ENCODE measurements around the gene CEP72. TPM values are rescaled to one million over a fixed set of nuclear protein-coding genes. Genes with fewer than 3 reads are reported as not detected.

CEP72 gene
- total and polyA plus RNA-seq, 2 experiments from 2014 or later, result 1.7 to 2.4 TPM

GRCh38 chr5:634191-634590 lies 22.1 kb downstream of the CEP72 start:
- H3K9me2 ChIP-seq (ENCODE audit: insufficient read depth), result no peaks in the 10 kb centered on the region
- H3K36me3 ChIP-seq (ENCODE audit: low read depth), result no peaks in the 10 kb centered on the region
- no peak for TF ChIP-seq EZH2phosphoT487 (IDR thresholded peaks at IDR 0.05; ENCODE audit: insufficient read depth, low read depth)
- no peak for TF ChIP-seq EZH2 (IDR thresholded peaks at IDR 0.05; ENCODE audit: insufficient read depth, poor library complexity, severe bottlenecking)
- no peak overlapping the region for H3K4me3 ChIP-seq
- H3K27me3 ChIP-seq (replicated peaks; ENCODE audit: insufficient read depth), result no peaks in the 10 kb centered on the region
- no peak for DNase-seq
- H3K27ac ChIP-seq, result no peak overlapping the region
- H2AFZ ChIP-seq, result no peak overlapping the region
- H3K9me3 ChIP-seq (ENCODE audit: low read depth), result no peaks in the 10 kb centered on the region
- 97 to 98% methylated on average over 12 of the region's 12 CpGs for WGBS, 2 experiments (ENCODE audit: low coverage in 1 of 2, low lambda C conversion rate in 2 of 2, missing lambda C conversion rate in 2 of 2)
- H3K79me2 ChIP-seq (ENCODE audit: insufficient read depth), result no peaks in the 10 kb centered on the region
- H3K4me2 ChIP-seq (ENCODE audit: unreplicated experiment), result no peak overlapping the region
- no peaks in the 10 kb centered on the region for H3K4me1 ChIP-seq (ENCODE audit: insufficient read depth)
- H3K9ac ChIP-seq, result no peak overlapping the region
- in situ Hi-C loops (cut with MboI), result no loop called here
- H4K20me1 ChIP-seq (ENCODE audit: insufficient read depth), result no peaks in the 10 kb centered on the region
- no peaks in the 10 kb centered on the region for H3F3A ChIP-seq (ENCODE audit: insufficient read depth)

- TF ChIP-seq EZH2 (IDR thresholded peaks at IDR 0.05; ENCODE audit: insufficient read depth, poor library complexity, severe bottlenecking), result no peak
- no peak for TF ChIP-seq EZH2phosphoT487 (IDR thresholded peaks at IDR 0.05; ENCODE audit: insufficient read depth, low read depth)
- Histone ChIP-seq H3K36me3 (ENCODE audit: low read depth) (no peaks in the 10 kb centered on the region), H3K4me3 (no peak overlapping the region), H4K20me1 (ENCODE audit: insufficient read depth) (no peaks in the 10 kb centered on the region), H3K27me3 (replicated peaks; ENCODE audit: insufficient read depth) (no peaks in the 10 kb centered on the region), H3K4me1 (ENCODE audit: insufficient read depth) (no peaks in the 10 kb centered on the region), H2AFZ (no peak overlapping the region), H3K79me2 (ENCODE audit: insufficient read depth) (no peaks in the 10 kb centered on the region), H3F3A (ENCODE audit: insufficient read depth) (no peaks in the 10 kb centered on the region), H3K9me3 (ENCODE audit: low read depth) (no peaks in the 10 kb centered on the region), H3K4me2 (ENCODE audit: unreplicated experiment) (no peak overlapping the region), H3K9ac (no peak overlapping the region), H3K27ac (no peak overlapping the region), H3K9me2 (ENCODE audit: insufficient read depth) (no peaks in the 10 kb centered on the region)
- DNase-seq, result no peak
- WGBS, 2 experiments (ENCODE audit: low coverage in 1 of 2, low lambda C conversion rate in 2 of 2, missing lambda C conversion rate in 2 of 2), result 97 to 99% methylated on average over 18 of the region's 18 CpGs
- in situ Hi-C loops (cut with MboI), result no loop called here
These were observed 23.3 kb downstream of the CEP72 start for GRCh38 chr5:635306-636055.

GRCh38 chr5:636951-637350 lies 24.8 kb downstream of the CEP72 start:
- Histone ChIP-seq H3K79me2 (ENCODE audit: insufficient read depth) (no peaks in the 10 kb centered on the region), H4K20me1 (ENCODE audit: insufficient read depth) (no peaks in the 10 kb centered on the region), H3K9me3 (ENCODE audit: low read depth) (no peaks in the 10 kb centered on the region), H3K4me3 (no peak overlapping the region), H3K36me3 (ENCODE audit: low read depth) (no peaks in the 10 kb centered on the region), H3F3A (ENCODE audit: insufficient read depth) (no peaks in the 10 kb centered on the region), H2AFZ (no peak overlapping the region), H3K4me1 (ENCODE audit: insufficient read depth) (no peaks in the 10 kb centered on the region), H3K27ac (no peak overlapping the region), H3K9me2 (ENCODE audit: insufficient read depth) (no peaks in the 10 kb centered on the region), H3K4me2 (ENCODE audit: unreplicated experiment) (no peak overlapping the region), H3K27me3 (replicated peaks; ENCODE audit: insufficient read depth) (no peaks in the 10 kb centered on the region), H3K9ac (no peak overlapping the region)
- 95% methylated on average over 20 of the region's 20 CpGs for WGBS, 2 experiments (ENCODE audit: low coverage in 1 of 2, low lambda C conversion rate in 2 of 2, missing lambda C conversion rate in 2 of 2)
- in situ Hi-C loops (cut with MboI), result no loop called here
- TF ChIP-seq EZH2phosphoT487 (IDR thresholded peaks at IDR 0.05; ENCODE audit: insufficient read depth, low read depth) (no peak), EZH2 (IDR thresholded peaks at IDR 0.05; ENCODE audit: insufficient read depth, poor library complexity, severe bottlenecking) (no peak)
- DNase-seq, result no peak

- Histone ChIP-seq H3K27ac (no peak overlapping the region), H3K79me2 (ENCODE audit: insufficient read depth) (no peaks in the 10 kb centered on the region), H4K20me1 (ENCODE audit: insufficient read depth) (no peaks in the 10 kb centered on the region), H3K27me3 (replicated peaks; ENCODE audit: insufficient read depth) (no peaks in the 10 kb centered on the region), H3K4me1 (ENCODE audit: insufficient read depth) (no peaks in the 10 kb centered on the region), H3K9ac (no peak overlapping the region), H3K9me2 (ENCODE audit: insufficient read depth) (no peaks in the 10 kb centered on the region), H3F3A (ENCODE audit: insufficient read depth) (no peaks in the 10 kb centered on the region), H2AFZ (no peak overlapping the region), H3K4me2 (ENCODE audit: unreplicated experiment) (no peak overlapping the region), H3K36me3 (ENCODE audit: low read depth) (no peaks in the 10 kb centered on the region), H3K9me3 (ENCODE audit: low read depth) (no peaks in the 10 kb centered on the region), H3K4me3 (no peak overlapping the region)
- in situ Hi-C loops (cut with MboI), result no loop called here
- 94 to 95% methylated on average over 42 of the region's 42 CpGs for WGBS, 2 experiments (ENCODE audit: low coverage in 1 of 2, low lambda C conversion rate in 2 of 2, missing lambda C conversion rate in 2 of 2)
- TF ChIP-seq EZH2 (IDR thresholded peaks at IDR 0.05; ENCODE audit: insufficient read depth, poor library complexity, severe bottlenecking) (no peak), EZH2phosphoT487 (IDR thresholded peaks at IDR 0.05; ENCODE audit: insufficient read depth, low read depth) (no peak)
- no peak for DNase-seq
These were observed 25.7 kb downstream of the CEP72 start for GRCh38 chr5:637581-638450.

Data from GM23248 (cell line).